Measurements from ENCODE around the gene VSIG10L2. TPM values are rescaled to one million over a fixed set of nuclear protein-coding genes. Genes with fewer than 3 reads are reported as not detected.

Gene VSIG10L2
- total RNA-seq, 4 donors from 2014 or later = not detected

DNA sequence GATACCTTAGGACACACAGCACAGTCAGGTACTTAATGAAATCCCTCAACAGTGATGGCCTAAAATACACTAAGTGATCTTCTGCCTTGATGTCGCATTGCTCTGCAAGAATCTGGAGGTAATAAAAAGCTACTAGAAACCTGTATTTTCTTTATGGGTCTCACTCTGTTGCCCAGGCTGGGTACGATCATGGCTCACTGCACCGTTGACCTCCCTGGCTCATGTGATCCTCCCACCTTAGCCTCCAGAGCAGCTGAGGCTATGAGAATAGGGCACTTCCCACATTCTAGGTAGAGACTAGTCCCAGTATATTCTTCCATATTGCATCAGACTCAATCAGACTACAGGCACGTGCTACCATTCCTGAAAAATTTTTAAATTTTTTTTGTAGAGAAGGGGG, 21.7 kb downstream of the VSIG10L2 start:
- H3K27ac ChIP-seq = no peak overlapping the region
- no peaks in the 10 kb centered on the region for H3K27me3 ChIP-seq
- H3K36me3 ChIP-seq = peaks cover 6 to 8% of the 10 kb centered on the region in 2 donors
- 94% methylated on average over 4 of the region's 4 CpGs for WGBS, 2 donors
- no peak overlapping the region for H3K4me3 ChIP-seq (replicated peaks in 1 of 3)
- intact Hi-C loops (cut with DNase I) = no loop called here
- H3K9me3 ChIP-seq = no peaks in the 10 kb centered on the region
- DNase-seq = no peak
- no peaks in the 10 kb centered on the region for H3K4me1 ChIP-seq
- no peak for TF ChIP-seq POLR2A (IDR thresholded peaks at IDR 0.05)
- TF ChIP-seq, protein P1, sequence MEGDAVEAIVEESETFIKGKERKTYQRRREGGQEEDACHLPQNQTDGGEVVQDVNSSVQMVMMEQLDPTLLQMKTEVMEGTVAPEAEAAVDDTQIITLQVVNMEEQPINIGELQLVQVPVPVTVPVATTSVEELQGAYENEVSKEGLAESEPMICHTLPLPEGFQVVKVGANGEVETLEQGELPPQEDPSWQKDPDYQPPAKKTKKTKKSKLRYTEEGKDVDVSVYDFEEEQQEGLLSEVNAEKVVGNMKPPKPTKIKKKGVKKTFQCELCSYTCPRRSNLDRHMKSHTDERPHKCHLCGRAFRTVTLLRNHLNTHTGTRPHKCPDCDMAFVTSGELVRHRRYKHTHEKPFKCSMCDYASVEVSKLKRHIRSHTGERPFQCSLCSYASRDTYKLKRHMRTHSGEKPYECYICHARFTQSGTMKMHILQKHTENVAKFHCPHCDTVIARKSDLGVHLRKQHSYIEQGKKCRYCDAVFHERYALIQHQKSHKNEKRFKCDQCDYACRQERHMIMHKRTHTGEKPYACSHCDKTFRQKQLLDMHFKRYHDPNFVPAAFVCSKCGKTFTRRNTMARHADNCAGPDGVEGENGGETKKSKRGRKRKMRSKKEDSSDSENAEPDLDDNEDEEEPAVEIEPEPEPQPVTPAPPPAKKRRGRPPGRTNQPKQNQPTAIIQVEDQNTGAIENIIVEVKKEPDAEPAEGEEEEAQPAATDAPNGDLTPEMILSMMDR (IDR thresholded peaks at IDR 0.05) = no peak

DNA sequence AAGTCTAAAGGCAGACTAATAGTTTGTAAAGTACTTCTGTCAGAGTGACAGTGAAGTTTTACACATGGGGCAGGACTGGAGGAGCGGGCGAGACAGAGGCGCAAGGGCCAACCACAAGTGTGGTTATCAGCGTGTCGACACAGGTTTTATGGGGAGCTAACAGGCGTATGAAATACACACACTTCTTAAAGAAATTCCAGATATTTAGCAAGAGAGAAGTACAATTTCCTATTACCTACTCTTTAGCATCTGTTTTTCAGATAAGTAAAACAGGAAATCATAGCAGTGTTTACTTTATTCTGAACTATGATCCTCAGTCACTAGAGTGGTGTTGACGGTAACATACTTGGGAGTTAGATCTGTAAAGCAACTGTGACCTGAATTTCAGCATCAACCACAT, 22.5 kb downstream of the VSIG10L2 start:
- Histone ChIP-seq H3K4me1 (no peaks in the 10 kb centered on the region), H3K27ac (no peak overlapping the region), H3K9me3 (no peaks in the 10 kb centered on the region), H3K4me3 (replicated peaks in 1 of 3) (no peak overlapping the region), H3K27me3 (no peaks in the 10 kb centered on the region), H3K36me3 (peaks cover 6 to 8% of the 10 kb centered on the region in 2 donors)
- no peak for DNase-seq
- 81 to 96% methylated on average over 7 of the region's 7 CpGs for WGBS, 2 donors
- no peak for TF ChIP-seq POLR2A (IDR thresholded peaks at IDR 0.05)
- TF ChIP-seq, protein P1 (IDR thresholded peaks at IDR 0.05) = no peak
- intact Hi-C loops (cut with DNase I) = no loop called here

DNA sequence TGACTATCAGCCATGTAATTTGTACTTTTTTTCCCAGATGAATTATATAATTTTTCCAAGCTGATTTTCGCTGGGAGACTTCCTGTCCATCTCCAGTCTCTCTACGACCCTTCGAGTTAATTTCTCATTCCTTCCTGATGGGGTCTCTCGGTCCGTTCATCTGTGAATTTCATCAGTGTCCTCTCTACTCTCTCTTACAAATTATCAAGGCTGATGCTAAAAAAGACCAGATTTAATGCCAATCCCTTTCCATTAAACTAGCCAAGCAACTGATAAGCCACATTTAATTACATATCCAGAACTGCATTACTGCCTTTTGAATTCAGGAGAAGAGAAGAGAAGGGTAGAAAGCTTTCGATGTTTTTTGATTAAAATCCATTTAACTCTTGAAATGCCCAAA, 25.8 kb downstream of the VSIG10L2 start:
- Histone ChIP-seq H3K9me3 (no peaks in the 10 kb centered on the region), H3K4me1 (peaks cover 0 to 10% of the 10 kb centered on the region in 2 donors), H3K27ac (no peak overlapping the region), H3K27me3 (no peaks in the 10 kb centered on the region), H3K36me3 (peaks cover 6 to 8% of the 10 kb centered on the region in 2 donors), H3K4me3 (replicated peaks in 1 of 3) (no peak overlapping the region)
- 73 to 79% methylated on average over 6 of the region's 6 CpGs for WGBS, 2 donors
- DNase-seq = no peak
- intact Hi-C loops (cut with DNase I) = no loop called here
- no peak for TF ChIP-seq POLR2A (IDR thresholded peaks at IDR 0.05)

DNA sequence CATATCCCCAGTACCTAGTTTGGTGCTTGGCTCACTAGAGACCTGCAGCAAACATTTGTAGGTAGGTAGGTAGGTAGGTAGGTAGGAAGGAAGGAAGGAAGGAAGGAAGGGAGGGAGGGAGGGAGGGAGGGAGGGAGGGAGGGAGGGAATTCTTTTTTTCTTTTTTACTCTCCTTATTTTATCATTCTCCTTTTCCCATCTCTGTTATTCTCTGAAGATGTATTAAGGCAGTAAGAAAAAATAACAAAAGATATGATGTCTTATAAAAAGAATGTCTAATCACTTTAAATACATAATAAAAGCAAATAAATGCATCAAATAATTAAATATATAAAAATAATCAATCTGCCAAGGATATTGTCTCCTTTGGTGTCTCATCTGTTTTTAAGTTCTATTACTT, 28.4 kb downstream of the VSIG10L2 start:
- Histone ChIP-seq H3K36me3 (peaks cover 6 to 8% of the 10 kb centered on the region in 2 donors), H3K9me3 (no peaks in the 10 kb centered on the region), H3K4me3 (replicated peaks in 1 of 3) (no peak overlapping the region), H3K27ac (no peak overlapping the region), H3K27me3 (no peaks in the 10 kb centered on the region), H3K4me1 (peaks cover 0 to 10% of the 10 kb centered on the region in 2 donors)
- DNase-seq = no peak
- TF ChIP-seq, protein P1 (IDR thresholded peaks at IDR 0.05) = no peak
- TF ChIP-seq POLR2A (IDR thresholded peaks at IDR 0.05) = no peak
- intact Hi-C loops (cut with DNase I) = no loop called here

DNA sequence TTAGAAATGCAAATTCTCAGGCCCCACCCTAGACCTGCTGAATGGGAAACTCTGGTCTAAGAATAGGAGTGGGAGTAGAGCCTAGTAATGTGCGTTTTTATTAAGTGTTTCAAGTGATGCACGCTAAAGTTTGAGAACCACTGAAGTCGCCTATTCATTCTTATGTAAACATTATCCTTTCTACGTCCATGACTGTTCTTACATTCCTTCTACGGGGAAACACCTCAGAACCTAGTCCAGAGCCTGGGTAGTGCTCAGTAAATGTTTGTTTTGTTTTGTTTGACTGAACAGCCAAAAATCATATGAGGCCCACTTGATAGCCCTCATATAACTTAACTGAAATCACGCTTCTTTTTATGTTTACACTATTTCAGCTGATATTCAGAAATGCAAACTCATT, 29.8 kb downstream of the VSIG10L2 start:
- H3K36me3 ChIP-seq = peaks cover 0 to 6% of the 10 kb centered on the region in 2 donors
- TF ChIP-seq, protein P1 (IDR thresholded peaks at IDR 0.05) = no peak
- TF ChIP-seq POLR2A (IDR thresholded peaks at IDR 0.05) = no peak
- 40 to 52% methylated on average over 6 of the region's 6 CpGs for WGBS, 2 donors
- no peak for DNase-seq
- peak overlapping the region in 2 of 3 donors; percentile 48 to 50 for H3K27ac ChIP-seq
- no peaks in the 10 kb centered on the region for H3K27me3 ChIP-seq
- intact Hi-C loops (cut with DNase I) = no loop called here
- H3K4me1 ChIP-seq = peaks cover 0 to 10% of the 10 kb centered on the region in 2 donors
- no peaks in the 10 kb centered on the region for H3K9me3 ChIP-seq
- H3K4me3 ChIP-seq (replicated peaks in 1 of 3) = no peak overlapping the region

DNA sequence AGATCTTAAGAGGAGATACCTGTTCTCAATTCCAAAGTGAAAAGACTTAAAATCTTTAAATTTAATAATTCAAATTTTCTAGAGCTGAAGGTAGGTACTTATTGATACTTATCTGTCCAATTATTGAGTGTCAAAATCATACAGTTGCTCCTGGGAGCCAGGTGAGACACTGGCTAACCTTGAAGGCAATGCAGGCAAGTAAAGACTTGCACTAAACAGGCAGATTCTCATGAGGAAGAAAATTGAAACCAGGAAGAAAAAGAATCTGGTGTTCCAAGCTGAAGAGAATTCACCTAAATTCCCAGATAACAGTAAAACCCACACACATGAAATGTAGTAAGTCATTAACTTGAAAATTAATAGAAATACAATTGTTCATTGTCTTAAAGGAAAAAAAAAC, 30.3 kb downstream of the VSIG10L2 start:
- no peak for DNase-seq
- Histone ChIP-seq H3K4me3 (replicated peaks in 1 of 3) (no peak overlapping the region), H3K36me3 (peaks cover 0 to 7% of the 10 kb centered on the region in 2 donors), H3K4me1 (peaks cover 0 to 10% of the 10 kb centered on the region in 2 donors), H3K9me3 (no peaks in the 10 kb centered on the region), H3K27me3 (no peaks in the 10 kb centered on the region), H3K27ac (peak overlapping the region in 1 of 3 donors; percentile 48)
- intact Hi-C loops (cut with DNase I) = no loop called here
- TF ChIP-seq, protein P1 (IDR thresholded peaks at IDR 0.05) = no peak
- no peak for TF ChIP-seq POLR2A (IDR thresholded peaks at IDR 0.05)
